Astrocyte of the hippocampus (primary cell): ENCODE data around the gene KREMEN2.

Experiments
- DNase-seq: peaks from one replicate; pipeline ENCODE4 v3.0.0; 2011; ENCODE audit warnings: low read depth, low spot score

Gene KREMEN2

GRCh38 chr16:3003582-3004270, 39.7 kb downstream of the KREMEN2 start:
- peak; percentile 99 for DNase-seq

- DNase-seq = no peak
Measured at GRCh38 chr16:3004319-3004718, 40.2 kb downstream of the KREMEN2 start.

- no peak for DNase-seq
Measured at GRCh38 chr16:3004781-3005284, 40.8 kb downstream of the KREMEN2 start.

GRCh38 chr16:3007059-3007956, 43.2 kb downstream of the KREMEN2 start:
- DNase-seq = no peak

GRCh38 chr16:3007957-3008689, 44.0 kb downstream of the KREMEN2 start:
- no peak for DNase-seq

- no peak for DNase-seq
Measured at GRCh38 chr16:3008690-3009037, 44.6 kb downstream of the KREMEN2 start.

GRCh38 chr16:3009568-3010390, 45.7 kb downstream of the KREMEN2 start:
- peak; percentile 51 for DNase-seq

- no peak for DNase-seq
Measured at GRCh38 chr16:3010510-3010909, 46.4 kb downstream of the KREMEN2 start.

- no peak for DNase-seq
Measured at GRCh38 chr16:3012246-3012645, 48.2 kb downstream of the KREMEN2 start.

GRCh38 chr16:3012828-3013420, 48.8 kb downstream of the KREMEN2 start, which contains the start of gene CLDN9:
CLDN9 (plus strand) TSS chr16:3012923; CDS start chr16:3013363, 440 bp downstream.
- DNase-seq = no peak

- no peak for DNase-seq
Measured at GRCh38 chr16:3013491-3013951, 49.4 kb downstream of the KREMEN2 start.

GRCh38 chr16:3013998-3014690, 50.1 kb downstream of the KREMEN2 start:
- DNase-seq = no peak

GRCh38 chr16:3014971-3015370, 50.9 kb downstream of the KREMEN2 start:
- DNase-seq = no peak

GRCh38 chr16:3015865-3016521, 51.9 kb downstream of the KREMEN2 start:
- DNase-seq = no peak

- no peak for DNase-seq
Measured at GRCh38 chr16:3017344-3017743, 53.3 kb downstream of the KREMEN2 start.
